Heart left ventricle (tissue), 16 donors: ENCODE results near the gene TSPAN11. TPM values are rescaled to one million over a fixed set of nuclear protein-coding genes. Genes with fewer than 3 reads are reported as not detected.

Experiments
- ATAC-seq, 4 donors: fragments of 200-7000 bp; cut with Tn5 transposase; one replicate each; pipeline ENCODE4 v1.9.1; 2020 to 2022; ENCODE audit warnings: moderate library complexity in 4 of 4, mild to moderate bottlenecking in 3 of 4, moderate number of reproducible peaks in 1 of 4
- DNase-seq, 5 donors: peaks; one replicate each; pipeline ENCODE4 v3.0.0-alpha.2; 2020
- H3K27ac ChIP-seq, 12 donors: fragments of 200-600 bp; sonication (generic) in 4 of 12; one replicate each; pipeline versions ENCODE4 v1.5.0 to v1.8.0; 2016 to 2022; ENCODE audit warnings: mild to moderate bottlenecking in 2 of 12
- H3K27me3 ChIP-seq, 9 donors: fragments of 200-600 bp; sonication (generic) in 2 of 9; one replicate each; pipeline versions ENCODE4 v1.5.1 to v1.8.0; 2016 to 2022; ENCODE audit warnings: mild to moderate bottlenecking in 3 of 9
- H3K36me3 ChIP-seq, 9 donors: fragments of 200-600 bp; sonication (generic) in 2 of 9; one replicate each; pipeline versions ENCODE4 v1.5.0 to v1.8.0; 2018 to 2022; ENCODE audit warnings: mild to moderate bottlenecking in 2 of 9
- H3K4me1 ChIP-seq, 12 donors: fragments of 200-600 bp; sonication (generic) in 4 of 12; one replicate each; pipeline versions ENCODE4 v1.5.0 to v1.8.0; 2016 to 2022; ENCODE audit warnings: mild to moderate bottlenecking in 3 of 12
- H3K4me3 ChIP-seq, 12 donors: fragments of 200-600 bp; sonication (generic) in 4 of 12; one replicate each; pipeline versions ENCODE4 v1.5.0 to v1.8.0; 2017 to 2022; ENCODE audit warnings: mild to moderate bottlenecking in 9 of 12, moderate library complexity in 4 of 12
- H3K9me3 ChIP-seq, 12 donors: fragments of 200-600 bp; sonication (generic) in 4 of 12; one replicate each; pipeline versions ENCODE4 v1.5.0 to v1.8.0; 2016 to 2022; ENCODE audit warnings: mild to moderate bottlenecking in 1 of 12
- POLR2A ChIP-seq, 2 donors: fragments of 450-650 bp; IDR thresholded peaks; one replicate each; pipeline ENCODE4 v1.6.1; 2017; ENCODE audit warnings: antibody characterized with exemption in 2 of 2, mild to moderate bottlenecking in 2 of 2, moderate library complexity in 2 of 2
- WGBS, 4 donors: extraction: QIAGEN DNeasy Blood & Tissue Kit in 2 of 4; methylation state at CpG; one replicate each; pipeline versions ENCODE4 v1.1.5 to v1.1.7; 2013 to 2018; 5-methylcytosine and 5-hydroxymethylcytosine counted together
- intact Hi-C, 10 donors: fragments of 100-400 bp; cut with DNase I; formaldehyde crosslinking; loops; one replicate each; pipeline versions ENCODE4 v1.11.1 to v1.14.2; 2022
- polyA plus RNA-seq, 2 donors: library from polyadenylated mRNA; stranded (reverse); fragments of 200-250 nt; gene quantifications; one replicate each; pipeline ENCODE4 v1.2.3, GENCODE V29; 2013
- total RNA-seq, 9 donors: library from RNA; depleted of rRNA in 2 of 9; stranded (reverse); fragments of >200 nt in 2 of 9; fragmentation: NEBNext Ultra II Directional in 3 of 9; extraction: Animal tissue kit (Norgen Biotek cat#: 25700) in 3 of 9; gene quantifications; one replicate each; pipeline versions ENCODE4 v1.1.0 to v1.2.4, GENCODE V29; 2016 to 2023
- TF ChIP-seq, protein P1 (sequence below), 12 donors: fragments of 200-600 bp; sonication (generic) in 4 of 12; IDR thresholded peaks; one replicate each; pipeline versions ENCODE4 v1.5.0 to v1.8.0; 2018 to 2022; ENCODE audit warnings: antibody characterized with exemption in 12 of 12, mild to moderate bottlenecking in 5 of 12
- donor health status: ischemic (EF 13 %, LVEDD 7.1; RV severe dilation, severe dysfunction).
- donor health status: healthy with polysubstance abuse.
- donor health status: DM: no; HTN: yes; CAD: no.
- donor health status: DM: no; HTN: no; CAD: no.
- donor health status: ischemic (EF 25% LVEDD 6.9; RV normal size, moderate dysfunction).
- donor health status: ischemic (EF 25% LVEDD 5.7; RV mildly dilated, moderate dysfunction).
- donor health status: healthy.
- donor health status: DM: yes; HTN: yes; CAD: no.
- donor health status: ischemic (EF 35%, LVEDD 5.7; RV mildly dilated, moderate dysfunction).
- donor health status: nonischemic (EF 11% LVEDD 7.7; RV severe dilation, severe dysfunction).
- donor health status: DM: yes; HTN: yes; CAD: no.
- donor health status: PGD.
- donor health status: ischemic (EF 29% LVEDD 5.4; RV normal size, mild dysfunction).
- donor health status: nonischemic (EF 23%, LVEDD 6.1; RV moderate dilation, normal function).

The TSPAN11 gene
- total and polyA plus RNA-seq, 11 donors = 0.49 to 4.2 (median 1.9) TPM

DNA sequence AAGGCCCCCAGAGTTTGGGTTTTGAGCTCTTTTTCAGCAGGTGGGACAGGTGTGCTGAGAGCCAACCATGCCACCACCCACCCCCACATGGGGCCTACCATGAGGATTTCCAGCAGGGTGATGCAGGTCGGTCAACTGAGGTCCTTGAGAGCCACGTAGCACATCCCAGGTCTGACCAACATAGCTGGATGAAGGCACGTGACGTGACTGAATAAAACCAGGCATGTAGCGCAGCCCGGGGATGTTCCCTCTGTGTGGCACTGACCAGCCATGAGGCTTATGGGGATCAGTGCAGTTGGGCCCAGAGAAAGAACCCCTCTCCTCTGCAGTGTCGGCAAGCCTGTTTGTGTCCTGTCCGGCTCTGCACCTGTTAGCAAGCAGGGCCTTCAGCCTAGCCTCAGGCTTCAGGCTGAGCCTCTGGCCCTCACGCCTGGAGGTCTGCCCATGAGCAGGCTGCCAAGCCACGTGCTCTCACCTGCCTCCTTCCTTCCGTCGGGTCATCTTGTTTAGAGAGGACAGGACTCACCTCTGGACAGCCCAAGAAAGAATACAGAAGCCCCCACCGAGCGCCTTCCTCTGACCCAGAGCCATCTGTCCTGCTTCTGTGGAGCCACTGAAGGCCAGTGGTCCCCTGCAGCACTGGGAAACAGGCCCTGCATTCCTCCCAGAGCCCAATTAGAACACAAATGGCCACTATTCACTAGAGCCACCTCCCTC lies 38.5 kb downstream of the TSPAN11 start:
- Histone ChIP-seq H3K36me3 (no peaks in the 10 kb centered on the region), H3K27ac (no peak overlapping the region), H3K4me3 (no peak overlapping the region), H3K27me3 (no peaks in the 10 kb centered on the region), H3K4me1 (peaks cover 0 to 20% (median 6%) of the 10 kb centered on the region in 12 donors), H3K9me3 (no peaks in the 10 kb centered on the region)
- TF ChIP-seq POLR2A (IDR thresholded peaks at IDR 0.05) = no peak
- TF ChIP-seq, protein P1, sequence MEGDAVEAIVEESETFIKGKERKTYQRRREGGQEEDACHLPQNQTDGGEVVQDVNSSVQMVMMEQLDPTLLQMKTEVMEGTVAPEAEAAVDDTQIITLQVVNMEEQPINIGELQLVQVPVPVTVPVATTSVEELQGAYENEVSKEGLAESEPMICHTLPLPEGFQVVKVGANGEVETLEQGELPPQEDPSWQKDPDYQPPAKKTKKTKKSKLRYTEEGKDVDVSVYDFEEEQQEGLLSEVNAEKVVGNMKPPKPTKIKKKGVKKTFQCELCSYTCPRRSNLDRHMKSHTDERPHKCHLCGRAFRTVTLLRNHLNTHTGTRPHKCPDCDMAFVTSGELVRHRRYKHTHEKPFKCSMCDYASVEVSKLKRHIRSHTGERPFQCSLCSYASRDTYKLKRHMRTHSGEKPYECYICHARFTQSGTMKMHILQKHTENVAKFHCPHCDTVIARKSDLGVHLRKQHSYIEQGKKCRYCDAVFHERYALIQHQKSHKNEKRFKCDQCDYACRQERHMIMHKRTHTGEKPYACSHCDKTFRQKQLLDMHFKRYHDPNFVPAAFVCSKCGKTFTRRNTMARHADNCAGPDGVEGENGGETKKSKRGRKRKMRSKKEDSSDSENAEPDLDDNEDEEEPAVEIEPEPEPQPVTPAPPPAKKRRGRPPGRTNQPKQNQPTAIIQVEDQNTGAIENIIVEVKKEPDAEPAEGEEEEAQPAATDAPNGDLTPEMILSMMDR (IDR thresholded peaks at IDR 0.05) = no peak
- intact Hi-C loops = loop anchor here in 1 of 10 donors (5.0 kb wide), 1 partner anchor 72 kb away; no protein-coding TSS in a partner anchor
- DNase-seq (peak in 1 of 5 donors; percentile 27), ATAC-seq (no peak)
- 84 to 93% (median 90%) methylated on average over 9 to 14 of the region's 14 CpGs for WGBS, 4 donors

DNA sequence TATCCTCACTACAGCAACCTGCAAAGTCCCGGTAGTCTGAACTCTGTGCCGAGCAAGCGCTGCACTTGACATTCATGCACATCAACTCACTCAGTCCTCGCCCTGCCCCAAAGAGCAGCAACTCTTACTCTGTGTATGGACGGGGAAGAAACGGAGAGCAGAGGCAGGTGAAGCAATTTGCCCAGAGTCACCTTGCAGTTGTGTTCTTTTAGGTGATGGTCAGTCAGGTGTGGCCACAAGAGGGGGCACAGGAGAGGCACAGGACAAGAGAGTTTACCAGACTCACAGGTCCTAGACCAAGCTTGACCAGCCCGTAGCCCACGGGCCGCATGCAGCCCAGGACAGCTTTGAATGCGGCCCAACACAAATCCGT lies 39.1 kb downstream of the TSPAN11 start:
- no peaks in the 10 kb centered on the region for H3K27me3 ChIP-seq
- no peak overlapping the region for H3K4me3 ChIP-seq
- DNase-seq (peak in 1 of 5 donors; percentile 15), ATAC-seq (no peak)
- WGBS, 4 donors = 90 to 91% (median 90%) methylated on average over 11 of the region's 11 CpGs
- intact Hi-C loops = loop anchor here in 1 of 10 donors (5.0 kb wide), 1 partner anchor 72 kb away; no protein-coding TSS in a partner anchor
- H3K36me3 ChIP-seq = no peaks in the 10 kb centered on the region
- no peaks in the 10 kb centered on the region for H3K9me3 ChIP-seq
- TF ChIP-seq POLR2A (IDR thresholded peaks at IDR 0.05) = no peak
- TF ChIP-seq, protein P1 (IDR thresholded peaks at IDR 0.05) = peak in 5 of 12 donors; percentile 12 to 36 (median 14)
- H3K4me1 ChIP-seq = peaks cover 0 to 25% (median 6%) of the 10 kb centered on the region in 12 donors
- H3K27ac ChIP-seq = no peak overlapping the region

DNA sequence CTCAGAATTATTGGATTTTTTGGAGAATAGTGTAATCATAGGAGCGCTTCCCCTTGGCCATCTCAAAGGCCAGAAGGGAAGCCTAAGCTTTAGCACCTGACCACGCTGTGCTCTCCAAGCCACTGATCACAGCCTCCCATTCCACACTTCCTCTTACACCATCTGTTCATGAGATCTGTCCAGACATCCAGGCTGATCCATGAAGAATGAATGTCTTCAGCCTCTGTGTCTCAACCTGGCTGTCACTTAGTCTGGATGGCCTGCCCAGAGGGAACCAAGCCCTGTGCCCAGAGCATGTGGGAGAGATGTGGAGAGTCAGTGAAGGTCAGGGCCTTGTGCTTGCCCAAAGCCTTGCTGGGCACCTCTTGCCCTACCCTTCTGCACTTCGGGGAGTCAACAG lies 40.5 kb downstream of the TSPAN11 start:
- no peak for ATAC-seq
- Histone ChIP-seq H3K4me1 (peaks cover 5 to 31% (median 12%) of the 10 kb centered on the region in 12 donors), H3K4me3 (no peak overlapping the region), H3K27ac (no peak overlapping the region), H3K9me3 (no peaks in the 10 kb centered on the region), H3K27me3 (no peaks in the 10 kb centered on the region), H3K36me3 (no peaks in the 10 kb centered on the region)
- WGBS, 4 donors = 88 to 96% (median 92%) methylated on average over 3 of the region's 3 CpGs
- no peak for TF ChIP-seq POLR2A (IDR thresholded peaks at IDR 0.05)
- TF ChIP-seq, protein P1 (IDR thresholded peaks at IDR 0.05) = no peak
- peak in 1 of 5 donors; percentile 29 for DNase-seq
- intact Hi-C loops = loop anchor here in 1 of 10 donors (5.0 kb wide), 1 partner anchor 70 kb away; no protein-coding TSS in a partner anchor

DNA sequence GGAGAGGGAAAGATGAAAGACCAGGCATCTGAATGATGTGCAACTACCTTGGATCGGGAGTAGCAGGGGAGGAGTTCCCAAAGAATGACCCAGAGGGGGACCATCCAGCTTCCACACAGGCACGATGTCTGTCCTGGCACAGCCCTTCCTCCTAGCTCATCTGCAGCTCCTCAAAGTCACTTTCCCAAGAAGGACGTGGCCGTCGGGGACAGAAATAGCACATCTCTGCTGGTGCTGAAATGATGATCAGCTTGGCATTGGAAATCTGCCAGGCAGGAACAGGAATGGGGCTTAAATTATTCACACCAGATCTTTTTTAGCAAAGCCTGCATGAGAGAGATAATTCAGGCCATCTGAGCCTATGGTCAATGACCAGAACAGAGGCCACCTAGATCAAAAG lies 41.7 kb downstream of the TSPAN11 start:
- WGBS, 4 donors = 26 to 44% (median 39%) methylated on average over 5 of the region's 5 CpGs
- Histone ChIP-seq H3K27me3 (no peaks in the 10 kb centered on the region), H3K4me3 (no peak overlapping the region), H3K36me3 (no peaks in the 10 kb centered on the region), H3K27ac (peak overlapping the region in 4 of 12 donors; percentile 23 to 64 (median 33)), H3K9me3 (no peaks in the 10 kb centered on the region), H3K4me1 (peaks cover 5 to 39% (median 15%) of the 10 kb centered on the region in 12 donors)
- no peak for TF ChIP-seq POLR2A (IDR thresholded peaks at IDR 0.05)
- TF ChIP-seq, protein P1 (IDR thresholded peaks at IDR 0.05) = no peak
- ATAC-seq = peak; percentile 51 to 85 (median 72)
- intact Hi-C loops = loop anchor here in 1 of 10 donors (5.0 kb wide), 1 partner anchor 69 kb away; no protein-coding TSS in a partner anchor
- DNase-seq = peak; percentile 43 to 80 (median 65)
